Left lobe of liver (tissue), 2 donors: ENCODE measurements around the gene ZNF786. TPM values are rescaled to one million over a fixed set of nuclear protein-coding genes. Genes with fewer than 3 reads are reported as not detected.
"Not testable (repeated sequence)": the region's sequence is repeated elsewhere in the genome, so short reads cannot be mapped to it uniquely, and the experiment has no call there.

Source experiments
- ATAC-seq: fragments of 200-7000 bp; cut with Tn5 transposase; one replicate; pipeline ENCODE4 v1.9.1; 2020; ENCODE audit warnings: mild to moderate bottlenecking, moderate library complexity
- DNase-seq: peaks from one replicate; pipeline ENCODE4 v3.0.0-alpha.2; 2020; ENCODE audit warnings: low spot score
- total RNA-seq: library from RNA; stranded (reverse); gene quantifications from one replicate; pipeline ENCODE4 v1.2.1, GENCODE V29; 2021
- donor health status: DM: no; HTN: no; CAD: no; lungs with moderate emphysema.
- donor health status: DM: no; HTN: yes; CAD: no.

Gene ZNF786
- total RNA-seq, 1 donor from 2014 or later, result 3.6 TPM

DNA sequence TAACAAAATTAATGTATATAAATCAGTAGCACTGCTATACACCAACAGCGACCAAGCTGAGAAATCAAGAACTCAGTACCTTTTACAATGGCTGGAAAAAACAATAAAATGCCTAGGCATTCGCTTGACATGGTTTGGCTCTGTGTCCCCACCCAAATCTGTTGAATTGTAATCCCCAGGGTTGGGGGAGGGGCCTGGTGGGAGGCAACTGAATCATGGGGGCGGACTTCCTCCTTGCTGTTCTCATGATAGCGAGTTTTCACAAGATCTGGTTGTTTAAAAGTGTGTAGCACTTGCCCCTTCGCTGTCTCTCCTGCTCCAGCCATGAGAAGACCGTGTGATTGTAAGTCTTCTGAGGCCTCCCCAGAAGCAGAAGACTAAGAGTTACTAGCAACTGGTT, 8.6 kb downstream of the ZNF786 start:
- ATAC-seq (no peak), DNase-seq (no peak)

GRCh38 chr7:149077594-149077993, 12.9 kb downstream of the ZNF786 start:
- no peak for DNase-seq
- ATAC-seq, result no peak

GRCh38 chr7:149075286-149075685, 15.2 kb downstream of the ZNF786 start:
- ATAC-seq, result no peak
- no peak for DNase-seq

- ATAC-seq (no peak), DNase-seq (no peak)
These were observed 16.2 kb downstream of the ZNF786 start for GRCh38 chr7:149074116-149074885.

DNA sequence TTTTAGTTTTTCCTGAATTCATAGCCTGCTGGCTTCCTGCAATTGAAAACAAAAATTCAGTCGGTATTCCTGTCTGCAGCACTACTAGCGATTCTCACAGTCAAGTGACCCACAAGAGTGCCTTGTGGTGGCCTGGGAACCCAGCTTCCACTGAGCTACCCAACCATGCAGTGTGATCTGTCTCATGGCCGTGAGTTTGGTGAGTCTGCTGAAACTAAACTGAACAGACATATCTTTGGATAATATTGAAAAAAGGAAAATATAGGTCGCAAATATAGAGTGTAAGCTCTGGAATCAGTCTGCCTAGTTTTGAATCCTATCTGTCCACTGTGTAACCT, 18.1 kb downstream of the ZNF786 start:
- DNase-seq (no peak), ATAC-seq (no peak)

GRCh38 chr7:149071641-149072437, 18.7 kb downstream of the ZNF786 start:
- ATAC-seq, result peak; percentile 17
- no peak for DNase-seq

- no peak for DNase-seq
These were observed 19.3 kb downstream of the ZNF786 start for GRCh38 chr7:149071182-149071635.

GRCh38 chr7:149070372-149071125, 20.0 kb downstream of the ZNF786 start:
- DNase-seq, result no peak
- ATAC-seq, result no peak

More at GRCh38 chr7:149071182-149071635, 19.3 kb downstream of the ZNF786 start:
- ATAC-seq, result peak; percentile 10

GRCh38 chr7:149067869-149068268, 22.6 kb downstream of the ZNF786 start:
- no peak for ATAC-seq
- no peak for DNase-seq

- no peak for ATAC-seq
- no peak for DNase-seq
These were observed 27.0 kb downstream of the ZNF786 start for GRCh38 chr7:149063476-149063875.

- not testable (repeated sequence) for ATAC-seq, DNase-seq
These were observed 28.2 kb downstream of the ZNF786 start for GRCh38 chr7:149062217-149062899.

DNA sequence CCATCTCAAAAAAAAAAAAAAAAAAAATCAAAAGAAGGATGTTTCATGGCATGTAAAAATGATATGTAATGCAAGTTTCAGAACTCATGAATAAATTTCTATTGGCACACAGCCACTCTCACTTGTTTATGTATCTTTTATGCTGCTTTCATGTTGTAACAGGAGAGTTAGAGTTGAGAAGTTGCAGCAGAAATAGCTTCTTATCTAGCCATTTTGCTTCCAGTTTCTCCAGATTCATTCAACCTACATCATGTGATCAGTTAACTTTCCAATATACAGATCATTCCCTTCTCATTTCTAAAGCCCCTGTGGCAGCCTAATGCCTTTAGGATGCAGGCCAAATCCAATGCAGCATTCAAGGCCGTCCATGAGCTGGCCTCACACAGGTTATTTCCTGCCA, 30.4 kb downstream of the ZNF786 start:
- ATAC-seq (no peak), DNase-seq (no peak)

- DNase-seq (no peak), ATAC-seq (no peak)
These were observed 36.6 kb downstream of the ZNF786 start for GRCh38 chr7:149053885-149054284.

- ATAC-seq, result no peak
- no peak for DNase-seq
These were observed 37.1 kb downstream of the ZNF786 start for GRCh38 chr7:149053384-149053783.

DNA sequence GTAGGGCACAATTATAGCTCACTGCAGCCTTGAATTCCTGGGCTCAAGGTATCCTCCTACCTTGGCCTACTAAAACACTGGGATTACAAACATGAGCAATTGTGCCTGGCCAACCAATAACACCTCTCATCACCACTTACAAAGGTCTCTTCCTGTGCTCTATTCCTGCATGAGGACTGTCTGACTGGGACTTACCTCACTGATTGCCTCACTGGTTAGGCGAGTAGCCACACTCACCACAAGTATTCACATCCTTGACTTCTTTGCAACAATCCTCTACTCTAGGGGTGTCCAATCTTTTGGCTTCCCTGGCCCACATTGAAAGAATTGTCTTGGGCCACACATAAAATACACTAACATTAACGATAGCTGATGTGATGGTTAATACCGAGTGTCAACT, 39.6 kb downstream of the ZNF786 start:
- no peak for ATAC-seq
- DNase-seq, result no peak

GRCh38 chr7:149048805-149049204, 41.7 kb downstream of the ZNF786 start:
- no peak for ATAC-seq
- DNase-seq, result no peak

DNA sequence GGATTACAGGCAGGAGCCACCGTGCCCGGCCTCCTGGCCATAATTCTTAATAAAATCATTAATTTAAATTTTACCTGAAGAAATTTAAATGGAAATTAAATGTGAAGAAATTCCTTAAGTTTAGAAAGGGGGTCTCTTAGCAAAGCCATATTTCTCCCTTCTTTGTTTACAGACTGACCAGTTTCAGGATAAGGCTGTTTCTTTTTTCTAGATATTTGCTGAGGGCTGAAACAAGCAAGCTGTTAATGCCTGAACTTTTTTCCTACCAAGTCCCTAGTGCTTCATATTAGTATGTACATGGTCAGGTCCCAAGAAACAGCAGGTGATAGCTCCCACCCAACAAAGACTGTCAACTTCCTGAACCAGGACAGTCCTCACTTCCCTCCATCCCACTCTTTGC, 44.1 kb downstream of the ZNF786 start:
- no peak for ATAC-seq
- no peak for DNase-seq

DNA sequence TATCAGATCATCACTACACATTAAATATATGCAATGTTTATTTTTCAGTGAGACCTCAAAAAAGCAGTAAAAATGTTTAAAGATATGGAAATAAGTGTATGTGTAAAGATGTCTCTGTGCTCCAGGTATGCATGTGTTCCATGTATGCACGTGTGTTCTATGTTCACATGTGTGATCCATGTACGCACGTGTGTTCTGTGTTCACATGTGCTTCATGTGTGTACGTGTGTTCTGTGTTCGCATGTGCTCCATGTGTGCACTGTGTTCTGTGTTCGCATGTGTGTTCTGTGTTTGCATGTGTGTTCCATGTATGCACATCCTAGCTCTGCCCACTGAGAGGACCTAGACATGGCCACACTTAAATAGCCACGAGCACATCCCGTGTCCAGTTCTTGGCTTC, 46.6 kb downstream of the ZNF786 start:
- DNase-seq (no peak), ATAC-seq (no peak)

GRCh38 chr7:149041350-149041749, 49.2 kb downstream of the ZNF786 start:
- ATAC-seq, result no peak
- no peak for DNase-seq

DNA sequence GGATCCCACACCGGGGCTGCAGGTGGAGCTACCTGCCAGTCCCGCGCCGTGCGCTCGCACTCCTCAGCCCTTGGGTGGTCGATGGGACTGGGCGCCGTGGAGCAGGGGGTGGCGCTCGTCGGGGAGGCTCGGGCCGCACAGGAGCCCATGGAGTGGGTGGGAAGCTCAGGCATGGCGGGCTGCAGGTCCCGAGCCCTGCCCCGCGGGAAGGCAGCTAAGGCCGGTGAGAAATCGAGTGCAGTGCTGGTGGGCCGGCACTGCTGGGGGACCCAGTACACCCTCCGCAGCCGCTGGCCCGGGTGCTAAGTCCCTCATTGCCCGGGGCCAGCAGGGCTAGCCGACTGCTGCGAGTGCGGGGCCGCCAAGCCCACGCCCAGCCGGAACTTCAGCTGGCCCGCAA, 51.9 kb downstream of the ZNF786 start:
- ATAC-seq, DNase-seq: not testable (repeated sequence)

DNA sequence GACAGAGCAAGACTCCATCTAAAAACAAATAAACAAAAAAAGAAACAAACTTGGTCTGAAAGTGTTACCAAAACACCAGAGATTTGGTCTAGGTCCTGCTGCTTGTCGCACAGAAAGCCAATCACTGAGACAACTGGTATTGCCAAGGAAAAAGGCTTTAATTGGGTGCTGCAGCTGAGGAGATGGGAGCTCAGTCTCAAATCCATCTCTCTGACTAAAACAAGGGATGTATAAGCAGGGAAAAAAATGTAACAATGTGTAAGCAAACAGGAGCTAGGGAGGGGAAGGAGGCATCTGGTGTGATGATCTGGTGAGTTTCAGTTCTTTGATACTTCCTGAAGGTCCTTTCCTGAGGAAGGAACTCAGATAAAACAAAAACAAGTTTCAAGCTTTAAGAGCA, 53.8 kb downstream of the ZNF786 start:
- DNase-seq (no peak), ATAC-seq (no peak)
